PC-9 (cell line): ENCODE results near the gene HOXD10. TPM values are rescaled to one million over a fixed set of nuclear protein-coding genes. Genes with fewer than 3 reads are reported as not detected.

Source experiments
- BruUV-seq: library from RNA; stranded (reverse); fragments of 400-500 nt; replicated peaks from 2 replicates; lab custom pipeline; 2021; lab: Mats Ljungman, UMichigan
- CTCF ChIA-PET: fragments of 300-600 bp; sonication (Branson Sonifier 250); formaldehyde crosslinking; loops from one replicate; lab custom pipeline; 2022; ENCODE audit warnings: antibody characterized with exemption; lab: Charles Lee
- POLR2A ChIA-PET: fragments of 300-600 bp; sonication (Branson Sonifier 250); formaldehyde crosslinking; loops from one replicate; lab custom pipeline; 2022; ENCODE audit warnings: antibody characterized with exemption; ENCODE audit not compliant: unreplicated experiment; lab: Charles Lee
- DNase-seq, 2 experiments: peaks; one replicate each; pipeline versions ENCODE4 v3.0.0 to v3.0.0-alpha.2; 2015 to 2022; ENCODE audit warnings: mixed read lengths in 1 of 2
- H2AFZ ChIP-seq: fragments of 200-600 bp; sonication (generic); 2 replicates; pipeline ENCODE4 v1.8.1; 2017; ENCODE audit warnings: antibody characterized with exemption
- H3F3A ChIP-seq: fragments of 200-600 bp; sonication (generic); 2 replicates; pipeline ENCODE4 v1.8.1; 2017; ENCODE audit warnings: antibody characterized with exemption, mild to moderate bottlenecking, low read depth; ENCODE audit not compliant: insufficient read depth
- H3K27ac ChIP-seq: fragments of 200-600 bp; sonication (generic); 2 replicates; pipeline ENCODE4 v1.6.1; 2016; ENCODE audit warnings: mixed run types
- H3K27me3 ChIP-seq: fragments of 200-600 bp; sonication (generic); 2 replicates; pipeline ENCODE4 v1.6.1; 2016; ENCODE audit warnings: low read depth, mixed run types; ENCODE audit not compliant: insufficient read depth
- H3K36me3 ChIP-seq: fragments of 200-600 bp; sonication (generic); 2 replicates; pipeline ENCODE4 v1.6.1; 2016; ENCODE audit warnings: low read depth, mixed run types
- H3K4me1 ChIP-seq: fragments of 200-600 bp; sonication (generic); replicated peaks from 2 replicates; pipeline ENCODE4 v1.6.1; 2016; ENCODE audit warnings: mixed run types; ENCODE audit not compliant: insufficient read depth
- H3K4me2 ChIP-seq: fragments of 200-600 bp; sonication (generic); 2 replicates; pipeline ENCODE4 v1.6.1; 2017; ENCODE audit warnings: mixed run types
- H3K4me3 ChIP-seq: fragments of 200-600 bp; sonication (generic); 2 replicates; pipeline ENCODE4 v1.6.1; 2016; ENCODE audit warnings: mixed run types
- H3K79me2 ChIP-seq: fragments of 200-600 bp; sonication (generic); 2 replicates; pipeline ENCODE4 v1.6.1; 2017; ENCODE audit warnings: low read depth, mixed run types
- H3K9me2 ChIP-seq: fragments of 200-600 bp; sonication (generic); 2 replicates; pipeline ENCODE4 v1.8.1; 2017; ENCODE audit warnings: mild to moderate bottlenecking; ENCODE audit not compliant: insufficient read depth
- H3K9me3 ChIP-seq: fragments of 200-600 bp; sonication (generic); 2 replicates; pipeline ENCODE4 v1.8.1; 2016; ENCODE audit warnings: low read depth; ENCODE audit not compliant: insufficient read depth
- H4K20me1 ChIP-seq: fragments of 200-600 bp; sonication (generic); 2 replicates; pipeline ENCODE4 v1.8.1; 2017; ENCODE audit not compliant: insufficient read depth
- EZH2 ChIP-seq: fragments of 200-600 bp; sonication (generic); IDR thresholded peaks from 2 replicates; pipeline ENCODE4 v1.8.0; 2017; ENCODE audit warnings: antibody characterized with exemption, low read depth
- intact Hi-C: fragments of 100-400 bp; cut with micrococcal nuclease; formaldehyde crosslinking; loops from one replicate; pipeline ENCODE4 v1.10.0; 2022; ENCODE audit not compliant: unreplicated experiment
- total RNA-seq: library from RNA; stranded (reverse); gene quantifications from 2 replicates; pipeline ENCODE4 v1.2.3, GENCODE V29; 2021
- TF ChIP-seq, protein P1 (sequence below): fragments of 200-600 bp; sonication (generic); conservative IDR thresholded peaks from 2 replicates; pipeline ENCODE4 v1.6.1; 2017; ENCODE audit warnings: mixed run types, antibody characterized with exemption, mild to moderate bottlenecking, moderate library complexity

HOXD10 gene
- total RNA-seq, 1 experiment from 2014 or later = not detected

DNA sequence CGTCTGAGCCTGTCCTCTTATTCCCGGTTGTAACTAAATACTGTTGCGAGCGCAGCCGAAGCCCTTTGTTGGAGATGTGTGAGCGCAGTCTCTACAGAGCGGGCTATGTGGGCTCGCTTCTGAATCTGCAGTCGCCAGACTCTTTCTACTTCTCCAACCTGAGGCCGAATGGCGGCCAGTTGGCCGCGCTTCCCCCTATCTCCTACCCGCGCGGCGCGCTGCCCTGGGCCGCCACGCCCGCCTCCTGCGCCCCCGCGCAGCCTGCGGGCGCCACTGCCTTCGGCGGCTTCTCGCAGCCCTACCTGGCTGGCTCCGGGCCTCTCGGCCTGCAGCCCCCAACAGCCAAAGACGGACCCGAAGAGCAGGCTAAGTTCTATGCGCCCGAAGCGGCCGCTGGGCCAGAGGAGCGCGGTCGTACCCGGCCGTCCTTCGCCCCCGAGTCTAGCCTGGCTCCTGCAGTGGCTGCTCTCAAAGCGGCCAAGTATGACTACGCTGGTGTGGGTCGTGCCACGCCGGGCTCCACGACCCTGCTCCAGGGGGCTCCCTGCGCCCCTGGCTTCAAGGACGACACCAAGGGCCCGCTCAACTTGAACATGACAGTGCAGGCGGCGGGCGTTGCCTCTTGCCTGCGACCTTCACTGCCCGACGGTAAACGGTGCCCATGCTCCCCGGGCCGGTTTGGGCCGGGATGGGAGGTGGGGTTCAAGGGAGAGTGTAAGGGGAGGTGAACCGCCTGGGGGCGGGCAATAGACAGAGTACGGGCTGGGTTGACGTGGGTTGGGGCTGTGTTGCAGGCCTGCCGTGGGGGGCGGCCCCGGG is 16.6 kb upstream of the HOXD10 start, which contains the start of gene HOXD12:
Gene HOXD12 (plus strand): TSS at position 68 of the 819 bp plus-strand sequence. CDS start 7 bp downstream, at position 75.
- POLR2A ChIA-PET = no interaction called here
- no peaks in the 10 kb centered on the region for H3K36me3 ChIP-seq
- DNase-seq = no peak
- intact Hi-C loops = loop anchor here (5.0 to 10.0 kb wide), 2 partner anchors 1068 to 1635 kb away; no protein-coding TSS in a partner anchor
- TF ChIP-seq, protein P1, sequence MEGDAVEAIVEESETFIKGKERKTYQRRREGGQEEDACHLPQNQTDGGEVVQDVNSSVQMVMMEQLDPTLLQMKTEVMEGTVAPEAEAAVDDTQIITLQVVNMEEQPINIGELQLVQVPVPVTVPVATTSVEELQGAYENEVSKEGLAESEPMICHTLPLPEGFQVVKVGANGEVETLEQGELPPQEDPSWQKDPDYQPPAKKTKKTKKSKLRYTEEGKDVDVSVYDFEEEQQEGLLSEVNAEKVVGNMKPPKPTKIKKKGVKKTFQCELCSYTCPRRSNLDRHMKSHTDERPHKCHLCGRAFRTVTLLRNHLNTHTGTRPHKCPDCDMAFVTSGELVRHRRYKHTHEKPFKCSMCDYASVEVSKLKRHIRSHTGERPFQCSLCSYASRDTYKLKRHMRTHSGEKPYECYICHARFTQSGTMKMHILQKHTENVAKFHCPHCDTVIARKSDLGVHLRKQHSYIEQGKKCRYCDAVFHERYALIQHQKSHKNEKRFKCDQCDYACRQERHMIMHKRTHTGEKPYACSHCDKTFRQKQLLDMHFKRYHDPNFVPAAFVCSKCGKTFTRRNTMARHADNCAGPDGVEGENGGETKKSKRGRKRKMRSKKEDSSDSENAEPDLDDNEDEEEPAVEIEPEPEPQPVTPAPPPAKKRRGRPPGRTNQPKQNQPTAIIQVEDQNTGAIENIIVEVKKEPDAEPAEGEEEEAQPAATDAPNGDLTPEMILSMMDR = no peak
- no peak for TF ChIP-seq EZH2
- BruUV-seq = no TSS peak
- H3K79me2 ChIP-seq = no peaks in the 10 kb centered on the region
- no peaks in the 10 kb centered on the region for H3K9me2 ChIP-seq
- H3K9me3 ChIP-seq = no peaks in the 10 kb centered on the region
- CTCF ChIA-PET = no interaction called here
- H3K27ac ChIP-seq = no peak within 1 kb of the TSS
- H3K4me3 ChIP-seq = no peak within 1 kb of the TSS
- H3F3A ChIP-seq = no peaks in the 10 kb centered on the region
- peaks cover 49% of the 10 kb centered on the region for H3K27me3 ChIP-seq
- no peaks in the 10 kb centered on the region for H4K20me1 ChIP-seq
- H2AFZ ChIP-seq = no peak within 1 kb of the TSS
- H3K4me2 ChIP-seq = no peak within 1 kb of the TSS
- H3K4me1 ChIP-seq = peaks cover 13% of the 10 kb centered on the region; the same call in 1 of the 2 replicates

DNA sequence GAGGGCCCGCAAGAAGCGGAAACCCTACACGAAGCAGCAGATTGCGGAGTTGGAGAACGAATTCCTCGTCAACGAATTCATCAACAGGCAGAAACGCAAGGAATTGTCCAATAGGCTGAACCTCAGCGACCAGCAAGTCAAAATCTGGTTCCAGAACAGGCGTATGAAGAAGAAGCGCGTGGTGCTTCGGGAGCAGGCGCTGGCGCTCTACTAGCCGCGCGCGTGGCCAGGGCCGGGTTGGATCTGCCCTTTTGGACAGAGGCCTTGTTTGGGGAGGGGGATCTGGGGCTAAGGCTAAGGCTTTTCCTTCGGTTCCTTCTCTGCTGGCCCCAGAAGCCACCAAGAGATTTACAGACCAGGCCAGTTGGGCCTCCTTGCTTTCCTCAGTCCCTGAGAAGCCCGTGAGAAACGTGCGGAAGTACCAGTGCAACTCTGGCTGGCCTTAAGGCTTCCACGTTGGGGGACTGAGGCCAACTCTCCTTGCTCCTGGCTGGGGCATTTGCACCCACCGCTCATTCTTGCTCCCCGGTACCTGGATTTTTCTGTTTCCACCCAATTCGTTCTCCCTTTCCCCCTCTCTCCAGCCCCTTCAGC is 15.9 kb upstream of the HOXD10 start:
- no peaks in the 10 kb centered on the region for H3F3A ChIP-seq
- no TSS peak for BruUV-seq
- POLR2A ChIA-PET = no interaction called here
- TF ChIP-seq EZH2 = no peak
- TF ChIP-seq, protein P1 = no peak
- H3K36me3 ChIP-seq = no peaks in the 10 kb centered on the region
- no peak overlapping the region for H3K4me3 ChIP-seq
- no peak overlapping the region for H2AFZ ChIP-seq
- H3K9me2 ChIP-seq = no peaks in the 10 kb centered on the region
- H3K4me2 ChIP-seq = no peak overlapping the region
- peaks cover 41% of the 10 kb centered on the region for H3K27me3 ChIP-seq
- no peak overlapping the region for H3K27ac ChIP-seq
- no peaks in the 10 kb centered on the region for H3K79me2 ChIP-seq
- H3K9me3 ChIP-seq = no peaks in the 10 kb centered on the region
- intact Hi-C loops = no loop called here
- no peaks in the 10 kb centered on the region for H4K20me1 ChIP-seq
- H3K4me1 ChIP-seq = peaks cover 13% of the 10 kb centered on the region; the same call in 1 of the 2 replicates
- CTCF ChIA-PET = no interaction called here
- no peak for DNase-seq

DNA sequence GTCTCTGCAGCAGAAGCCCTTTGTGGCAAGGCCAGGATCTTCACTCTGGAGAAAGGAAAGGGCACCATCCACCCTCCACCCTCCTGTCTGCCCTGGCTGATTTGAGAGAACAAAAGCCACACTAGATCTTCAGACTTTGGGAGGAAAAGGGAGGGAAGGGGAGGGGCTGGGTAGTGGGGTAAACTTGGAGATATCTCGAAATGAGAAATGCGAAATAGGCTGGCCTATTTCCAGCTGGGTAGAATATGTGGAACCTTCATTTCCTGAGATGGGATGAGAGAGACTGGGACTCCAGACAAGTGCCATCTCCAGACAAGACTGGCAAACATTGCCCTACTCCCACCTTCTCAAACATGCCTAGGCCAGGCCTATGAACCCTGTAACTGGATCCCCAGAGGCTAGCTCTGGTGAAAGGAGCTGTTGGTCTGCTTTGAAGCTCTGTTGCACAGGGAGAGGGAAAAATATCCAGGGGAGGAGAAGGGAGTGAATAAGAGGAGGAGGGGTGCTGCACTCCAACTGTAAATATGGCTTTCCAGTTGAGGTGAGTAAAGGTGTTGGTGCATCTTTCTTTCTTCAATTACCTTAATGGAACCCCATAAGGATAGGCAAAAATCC is 15.3 kb upstream of the HOXD10 start:
- H3K36me3 ChIP-seq = no peaks in the 10 kb centered on the region
- H3K4me3 ChIP-seq = no peak overlapping the region
- no peak for DNase-seq
- H3K4me2 ChIP-seq = no peak overlapping the region
- H4K20me1 ChIP-seq = no peaks in the 10 kb centered on the region
- H3K79me2 ChIP-seq = no peaks in the 10 kb centered on the region
- no peak overlapping the region for H2AFZ ChIP-seq
- H3K9me3 ChIP-seq = no peaks in the 10 kb centered on the region
- intact Hi-C loops = no loop called here
- BruUV-seq = no TSS peak
- H3K4me1 ChIP-seq = peaks cover 12% of the 10 kb centered on the region; the same call in 1 of the 2 replicates
- POLR2A ChIA-PET = no interaction called here
- CTCF ChIA-PET = no interaction called here
- H3K9me2 ChIP-seq = no peaks in the 10 kb centered on the region
- TF ChIP-seq, protein P1 = no peak
- no peak for TF ChIP-seq EZH2
- H3F3A ChIP-seq = no peaks in the 10 kb centered on the region
- H3K27me3 ChIP-seq = peaks cover 37% of the 10 kb centered on the region
- no peak overlapping the region for H3K27ac ChIP-seq
